Ovary (tissue), 9 donors: ENCODE results near the gene RDH12. TPM values are rescaled to one million over a fixed set of nuclear protein-coding genes. Genes with fewer than 3 reads are reported as not detected.
A peak's percentile ranks its signal among the peaks of the same experiment; 100 is the strongest.
"Not testable (repeated sequence)": the region's sequence is repeated elsewhere in the genome, so short reads cannot be mapped to it uniquely, and the experiment has no call there.

Source experiments
- DNase-seq, 5 donors: peaks; one replicate each; pipeline ENCODE4 v3.0.0-alpha.2; 2019 to 2020
- H3K27ac ChIP-seq, 2 donors: fragments of 200-600 bp; one replicate each; pipeline versions ENCODE4 v1.5.1 to v1.8.0; 2019 to 2022
- H3K27me3 ChIP-seq: fragments of 200-600 bp; one replicate; pipeline ENCODE4 v1.8.0; 2022
- H3K36me3 ChIP-seq: fragments of 200-600 bp; sonication (generic); one replicate; pipeline ENCODE4 v1.5.1; 2019
- H3K4me1 ChIP-seq: one replicate; pipeline ENCODE4 v1.8.1; 2013; ENCODE audit warnings: mild to moderate bottlenecking, moderate library complexity; ENCODE audit not compliant: insufficient read depth
- H3K4me3 ChIP-seq: fragments of 200-600 bp; sonication (generic); one replicate; pipeline ENCODE4 v1.5.1; 2017
- H3K9me3 ChIP-seq, 2 donors: fragments of 200-600 bp in 1 of 2; sonication (generic) in 1 of 2; one replicate each; pipeline versions ENCODE4 v1.5.1 to v1.8.1; 2013 to 2019; ENCODE audit warnings: mild to moderate bottlenecking in 1 of 2, moderate library complexity in 1 of 2
- CTCF ChIP-seq, 3 donors: fragments of 450-650 bp in 2 of 3; fragments of 200-600 bp in 1 of 3; IDR thresholded peaks; one replicate each; pipeline versions ENCODE4 v1.5.1 to v1.8.0; 2016 to 2022; ENCODE audit warnings: antibody characterized with exemption in 3 of 3, mild to moderate bottlenecking in 1 of 3
- EP300 ChIP-seq: sonication (generic); formaldehyde crosslinking; IDR thresholded peaks from one replicate; pipeline ENCODE4 v1.6.1; 2017; ENCODE audit warnings: antibody characterized with exemption
- POLR2A ChIP-seq: fragments of 450-650 bp; IDR thresholded peaks from one replicate; pipeline ENCODE4 v1.6.1; 2017; ENCODE audit warnings: antibody characterized with exemption, mild to moderate bottlenecking, moderate library complexity
- WGBS, 3 donors: extraction: QIAGEN DNeasy Blood & Tissue Kit in 1 of 3; methylation state at CpG; one replicate each; pipeline versions ENCODE4 v1.1.5 to v1.1.7; 2013 to 2017; 5-methylcytosine and 5-hydroxymethylcytosine counted together
- intact Hi-C, 4 donors: fragments of 100-400 bp; cut with DNase I; formaldehyde crosslinking; loops; one replicate each; pipeline versions ENCODE4 v1.11.0 to v1.15.1; 2022 to 2023
- polyA plus RNA-seq, 2 donors: library from polyadenylated mRNA; stranded (reverse); fragments of 200-250 nt in 1 of 2; fragments of 350-450 nt in 1 of 2; fragmentation: Illumina TruSeq in 1 of 2; extraction: RNeasy Lipid Tissue Mini Kit (QIAGEN cat#74804) in 1 of 2; gene quantifications; one replicate each; pipeline ENCODE4 v1.2.3, GENCODE V29; 2013 to 2014
- total RNA-seq, 7 donors: library from RNA; depleted of rRNA in 2 of 7; stranded (reverse); fragments of >200 nt in 2 of 7; fragmentation: NEBNext Ultra II Directional in 3 of 7; extraction: Animal tissue kit (Norgen Biotek cat#: 25700) in 3 of 7; gene quantifications; one replicate each; pipeline versions ENCODE4 v1.1.0 to v1.2.4, GENCODE V29; 2016 to 2023
- donor health status: DM: no; HTN: no; CAD: no; lungs with moderate emphysema.
- donor health status: DM: no; HTN: no; CAD: no.
- donor health status: Bipolar disorder and iron deficiency.
- donor health status: DM: yes; HTN: yes; CAD: no.
- donor health status: DM: no; HTN: no; CAD: no.
- donor health status: DM: yes; HTN: yes; CAD: no.

RDH12 gene
- total and polyA plus RNA-seq, 9 donors: 0.10 to 0.30 TPM; not detected in 7

- no peak overlapping the region for H3K27ac ChIP-seq
- DNase-seq: no peak
- WGBS, 3 donors: 36 to 50% (median 43%) methylated on average over 2 of the region's 2 CpGs
- no peaks in the 10 kb centered on the region for H3K27me3 ChIP-seq
- H3K9me3 ChIP-seq: no peaks in the 10 kb centered on the region
- H3K4me3 ChIP-seq: no peak overlapping the region
- TF ChIP-seq POLR2A (no peak), EP300 (no peak), CTCF (IDR thresholded peaks at IDR 0.05) (no peak)
- H3K4me1 ChIP-seq: peaks cover 2% of the 10 kb centered on the region
- no peaks in the 10 kb centered on the region for H3K36me3 ChIP-seq
- intact Hi-C loops: no loop called here
These were observed 16.6 kb downstream of the RDH12 start for GRCh38 chr14:67718265-67718664.

- DNase-seq, H3K36me3 ChIP-seq, H3K9me3 ChIP-seq, H3K4me1 ChIP-seq, H3K27ac ChIP-seq, intact Hi-C loops, H3K27me3 ChIP-seq, H3K4me3 ChIP-seq: not testable (repeated sequence)
- WGBS, 3 donors: 78 to 91% (median 82%) methylated on average over 3 of the region's 3 CpGs
These were observed 17.7 kb downstream of the RDH12 start for GRCh38 chr14:67719385-67719784.

- no peak for TF ChIP-seq EP300
- no peak for TF ChIP-seq CTCF (IDR thresholded peaks at IDR 0.05)
- no peak for TF ChIP-seq POLR2A
- DNase-seq: no peak
- 39 to 51% (median 47%) methylated on average over 2 of the region's 2 CpGs for WGBS, 3 donors
- Histone ChIP-seq H3K9me3 (no peaks in the 10 kb centered on the region), H3K4me3 (no peak overlapping the region), H3K4me1 (peaks cover 2% of the 10 kb centered on the region), H3K27ac (no peak overlapping the region), H3K36me3 (no peaks in the 10 kb centered on the region), H3K27me3 (no peaks in the 10 kb centered on the region)
- intact Hi-C loops: no loop called here
These were observed 18.2 kb downstream of the RDH12 start for GRCh38 chr14:67719866-67720265.

GRCh38 chr14:67721875-67722274, 20.2 kb downstream of the RDH12 start:
- H3K27me3 ChIP-seq: no peaks in the 10 kb centered on the region
- WGBS, 3 donors: 52 to 59% (median 55%) methylated on average over 5 of the region's 5 CpGs
- no peak overlapping the region for H3K4me3 ChIP-seq
- no peak for TF ChIP-seq EP300
- TF ChIP-seq CTCF (IDR thresholded peaks at IDR 0.05): no peak
- no peak for TF ChIP-seq POLR2A
- intact Hi-C loops: no loop called here
- H3K36me3 ChIP-seq: no peaks in the 10 kb centered on the region
- no peak overlapping the region for H3K27ac ChIP-seq
- H3K4me1 ChIP-seq: peaks cover 2% of the 10 kb centered on the region
- no peak for DNase-seq
- H3K9me3 ChIP-seq: no peaks in the 10 kb centered on the region

GRCh38 chr14:67722293-67722692, 20.6 kb downstream of the RDH12 start:
- intact Hi-C loops: no loop called here
- no peaks in the 10 kb centered on the region for H3K9me3 ChIP-seq

More at GRCh38 chr14:67722293-67722692, 20.6 kb downstream of the RDH12 start:
- H3K27me3 ChIP-seq: no peaks in the 10 kb centered on the region
- no peak overlapping the region for H3K4me3 ChIP-seq
- DNase-seq: peak; percentile 57 to 80 (median 67)
- H3K36me3 ChIP-seq: no peaks in the 10 kb centered on the region
- no peak overlapping the region for H3K27ac ChIP-seq
- H3K4me1 ChIP-seq: peaks cover 2% of the 10 kb centered on the region
- 0 to 3% (median 2%) methylated on average over 3 of the region's 3 CpGs for WGBS, 3 donors
- TF ChIP-seq CTCF (IDR thresholded peaks at IDR 0.05) (no peak), POLR2A (no peak), EP300 (no peak)
